WTC11 (cell line): ENCODE measurements around the gene IRX4. TPM values are rescaled to one million over a fixed set of nuclear protein-coding genes. Genes with fewer than 3 reads are reported as not detected.

Source experiments
- ATAC-seq: fragments of 200-7000 bp; cut with Tn5 transposase; 2 replicates; pipeline ENCODE4 v1.10.0; 2021; ENCODE audit warnings: mild to moderate bottlenecking, moderate library complexity
- CTCF ChIA-PET: fragments of 300-600 bp; sonication (Branson Sonifier 250); formaldehyde crosslinking; loops from one replicate; lab custom pipeline; 2021; ENCODE audit warnings: antibody characterized with exemption; lab: Charles Lee
- POLR2A ChIA-PET: fragments of 350-600 bp; sonication (Branson Sonifier 250); formaldehyde crosslinking; loops from one replicate; lab custom pipeline; 2021; ENCODE audit warnings: antibody characterized with exemption; lab: Charles Lee
- DNase-seq: peaks from one replicate; pipeline ENCODE4 v3.0.0; 2021; ENCODE audit warnings: low spot score
- H3K27ac Mint-ChIP-seq: 2 replicates; pipeline ENCODE4 v1.8.0; 2021; ENCODE audit warnings: mixed read lengths
- H3K27me3 Mint-ChIP-seq: 2 replicates; pipeline ENCODE4 v1.8.0; 2021; ENCODE audit warnings: low read depth, mild to moderate bottlenecking, moderate library complexity, mixed read lengths
- H3K36me3 Mint-ChIP-seq: 2 replicates; pipeline ENCODE4 v1.8.0; 2021; ENCODE audit warnings: mixed read lengths
- H3K4me1 Mint-ChIP-seq: 2 replicates; pipeline ENCODE4 v1.8.0; 2022; ENCODE audit warnings: mixed read lengths
- H3K4me3 Mint-ChIP-seq: 2 replicates; pipeline ENCODE4 v1.8.0; 2021; ENCODE audit warnings: mild to moderate bottlenecking, moderate library complexity, mixed read lengths
- H3K9me3 Mint-ChIP-seq: 2 replicates; pipeline ENCODE4 v1.8.0; 2021; ENCODE audit warnings: mixed read lengths
- AR ChIP-seq: fragments of 250-450 bp; sonication (Bioruptor Pico); IDR thresholded peaks from 2 replicates; pipeline ENCODE4 v1.9.0; 2021; ENCODE audit warnings: mild to moderate bottlenecking
- ATF1 ChIP-seq: sonication (generic); formaldehyde crosslinking; IDR thresholded peaks from 2 replicates; pipeline ENCODE4 v1.8.1; 2023; ENCODE audit warnings: mild to moderate bottlenecking, moderate library complexity, missing genetic modification reagents
- ATF2 ChIP-seq: sonication (generic); formaldehyde crosslinking; IDR thresholded peaks from 2 replicates; pipeline ENCODE4 v1.8.1; 2022; ENCODE audit warnings: low read depth, missing genetic modification reagents, borderline replicate concordance
- ATF6 ChIP-seq: sonication (generic); formaldehyde crosslinking; IDR thresholded peaks from 2 replicates; pipeline ENCODE4 v1.8.1; 2023; ENCODE audit warnings: mild to moderate bottlenecking, missing genetic modification reagents
- CBFB ChIP-seq: sonication (generic); formaldehyde crosslinking; IDR thresholded peaks from 2 replicates; pipeline ENCODE4 v1.8.1; 2022; ENCODE audit warnings: mild to moderate bottlenecking, low read depth, missing genetic modification reagents
- CTCF ChIP-seq: fragments of 200-600 bp; IDR thresholded peaks from 2 replicates; pipeline ENCODE4 v1.8.0; 2022; ENCODE audit warnings: antibody characterized with exemption
- E2F1 ChIP-seq: sonication (generic); formaldehyde crosslinking; IDR thresholded peaks from 2 replicates; pipeline ENCODE4 v1.8.0; 2022; ENCODE audit warnings: mild to moderate bottlenecking, missing genetic modification reagents
- FOXP4 ChIP-seq: sonication (generic); formaldehyde crosslinking; IDR thresholded peaks from 2 replicates; pipeline ENCODE4 v1.8.0; 2022; ENCODE audit warnings: mild to moderate bottlenecking, missing genetic modification reagents
- GTF2I ChIP-seq: fragments of 250-450 bp; sonication (Bioruptor Pico); conservative IDR thresholded peaks from 2 replicates; pipeline ENCODE4 v1.4.0; 2021; ENCODE audit warnings: mild to moderate bottlenecking
- HMGA2 ChIP-seq: fragments of 250-450 bp; sonication (Bioruptor Pico); IDR thresholded peaks from 2 replicates; pipeline ENCODE4 v1.4.0; 2021; ENCODE audit warnings: mild to moderate bottlenecking, moderate library complexity
- MAX ChIP-seq: sonication (generic); formaldehyde crosslinking; IDR thresholded peaks from 2 replicates; pipeline ENCODE4 v1.8.0; 2022; ENCODE audit warnings: mild to moderate bottlenecking, missing genetic modification reagents
- MLX ChIP-seq: sonication (generic); formaldehyde crosslinking; IDR thresholded peaks from 2 replicates; pipeline ENCODE4 v1.8.1; 2023; ENCODE audit warnings: mild to moderate bottlenecking, missing genetic modification reagents, moderate library complexity
- NR3C1 ChIP-seq: sonication (generic); formaldehyde crosslinking; conservative IDR thresholded peaks from 2 replicates; pipeline ENCODE4 v1.8.1; 2023; ENCODE audit warnings: low read depth, mild to moderate bottlenecking, missing genetic modification reagents
- RORB ChIP-seq: fragments of 250-450 bp; sonication (Bioruptor Pico); IDR thresholded peaks from 2 replicates; pipeline ENCODE4 v1.9.0; 2021; ENCODE audit warnings: mild to moderate bottlenecking
- ZNF423 ChIP-seq: fragments of 250-450 bp; sonication (Bioruptor Pico); IDR thresholded peaks from 2 replicates; pipeline ENCODE4 v2.1.2; 2022; ENCODE audit warnings: mild to moderate bottlenecking, moderate library complexity
- total RNA-seq: library from RNA; stranded (reverse); gene quantifications from 3 replicates; pipeline ENCODE4 v1.2.3, GENCODE V29; 2021

Gene IRX4
- total RNA-seq, 1 experiment from 2014 or later = 9.0 TPM

- Mint-ChIP-seq H3K4me1 (peaks cover 4% of the 10 kb centered on the region), H3K27ac (no peak overlapping the region), H3K36me3 (no peaks in the 10 kb centered on the region), H3K27me3 (peaks cover 9% of the 10 kb centered on the region), H3K4me3 (no peak overlapping the region), H3K9me3 (no peaks in the 10 kb centered on the region)
- ChIA-PET POLR2A (no interaction called here), CTCF (no interaction called here)
- DNase-seq (no peak), ATAC-seq (no peak)
- no peak for TF ChIP-seq CTCF
- TF ChIP-seq MAX (CRISPR knock-in tag) = no peak
- TF ChIP-seq ZNF423 (CRISPR knock-in tag) = no peak
- TF ChIP-seq RORB (CRISPR knock-in tag) = no peak
- TF ChIP-seq AR = no peak
- TF ChIP-seq FOXP4 (CRISPR knock-in tag) = no peak
- no peak for TF ChIP-seq MLX (CRISPR knock-in tag)
- TF ChIP-seq GTF2I (CRISPR knock-in tag) = no peak
- no peak for TF ChIP-seq NR3C1 (CRISPR knock-in tag)
- no peak for TF ChIP-seq HMGA2 (CRISPR knock-in tag)
- no peak for TF ChIP-seq CBFB
- no peak for TF ChIP-seq ATF1 (CRISPR knock-in tag)
- no peak for TF ChIP-seq ATF2 (CRISPR knock-in tag)
- no peak for TF ChIP-seq E2F1 (CRISPR knock-in tag)
- no peak for TF ChIP-seq ATF6 (CRISPR knock-in tag)
Measured at GRCh38 chr5:1842004-1842819, 40.5 kb downstream of the IRX4 start.
